Psoas muscle (tissue), 8 donors: ENCODE measurements around the gene COPG1. TPM values are rescaled to one million over a fixed set of nuclear protein-coding genes. Genes with fewer than 3 reads are reported as not detected.
A peak's percentile ranks its signal among the peaks of the same experiment; 100 is the strongest.

Experiments used
- ATAC-seq, 4 donors: fragments of 200-7000 bp; cut with Tn5 transposase; one replicate each; pipeline ENCODE4 v1.9.1; 2020; ENCODE audit warnings: moderate library complexity in 3 of 4, mild to moderate bottlenecking in 2 of 4
- DNase-seq, 2 donors: peaks; one replicate each; pipeline ENCODE4 v3.0.0-alpha.2; 2020
- H3K27ac ChIP-seq: fragments of 200-600 bp; one replicate; pipeline ENCODE4 v1.8.0; 2022
- H3K27me3 ChIP-seq, 3 donors: fragments of 200-600 bp in 1 of 3; one replicate each; pipeline versions ENCODE4 v1.6.1 to v1.8.0; 2013 to 2022; ENCODE audit warnings: low read length in 2 of 3, mild to moderate bottlenecking in 2 of 3, moderate library complexity in 1 of 3; ENCODE audit not compliant: insufficient read depth in 3 of 3
- H3K36me3 ChIP-seq, 2 donors: fragments of 200-600 bp in 1 of 2; one replicate each; pipeline versions ENCODE4 v1.6.1 to v1.8.0; 2013 to 2022; ENCODE audit warnings: low read depth in 1 of 2, mild to moderate bottlenecking in 1 of 2, moderate library complexity in 1 of 2; ENCODE audit not compliant: insufficient read depth in 1 of 2
- H3K4me1 ChIP-seq: fragments of 200-600 bp; one replicate; pipeline ENCODE4 v1.8.0; 2022
- H3K4me3 ChIP-seq: fragments of 200-600 bp; one replicate; pipeline ENCODE4 v1.8.0; 2022; ENCODE audit warnings: mild to moderate bottlenecking
- H3K9me3 ChIP-seq: fragments of 200-600 bp; one replicate; pipeline ENCODE4 v1.8.0; 2022
- CTCF ChIP-seq: fragments of 200-600 bp; IDR thresholded peaks from one replicate; pipeline ENCODE4 v1.8.0; 2022; ENCODE audit warnings: antibody characterized with exemption
- WGBS, 3 donors: extraction: QIAGEN DNeasy Blood & Tissue Kit; methylation state at CpG; one replicate each; pipeline versions ENCODE4 v1.1.6 to v1.1.7; 2013; 5-methylcytosine and 5-hydroxymethylcytosine counted together
- intact Hi-C, 2 donors: fragments of 100-400 bp; cut with DNase I; formaldehyde crosslinking; loops; one replicate each; pipeline versions ENCODE4 v1.11.0 to v1.14.2; 2022
- polyA plus RNA-seq, 3 donors: library from polyadenylated mRNA; stranded (reverse); fragments of 200-250 nt; gene quantifications; one replicate each; pipeline ENCODE4 v1.2.3, GENCODE V29; 2013
- total RNA-seq, 4 donors: library from RNA; stranded (reverse); fragmentation: NEBNext Ultra II Directional in 2 of 4; extraction: Animal tissue kit (Norgen Biotek cat#: 25700) in 2 of 4; gene quantifications; one replicate each; pipeline versions ENCODE4 v1.2.1 to v1.2.4, GENCODE V29; 2021 to 2023
- donor health status: healthy with polysubstance abuse.
- donor health status: DM: no; HTN: no; CAD: no; lungs with moderate emphysema.
- donor health status: Bipolar disorder and iron deficiency.
- donor health status: healthy.
- donor health status: DM: yes; HTN: yes; CAD: no.
- donor health status: DM: no; HTN: no; CAD: no.
- donor health status: DM: no; HTN: no; CAD: no.
- donor health status: DM: yes; HTN: yes; CAD: no.

COPG1 gene
- total and polyA plus RNA-seq, 7 donors: 58.4 to 96.1 (median 66.9) TPM

GRCh38 chr3:129235344-129235917 lies 14.0 kb upstream of the COPG1 start:
- DNase-seq: no peak
- Histone ChIP-seq H3K27ac (no peak overlapping the region), H3K4me1 (peaks cover 2% of the 10 kb centered on the region), H3K9me3 (no peaks in the 10 kb centered on the region), H3K4me3 (no peak overlapping the region), H3K36me3 (no peaks in the 10 kb centered on the region), H3K27me3 (no peaks in the 10 kb centered on the region)
- intact Hi-C loops: no loop called here
- no peak for ATAC-seq
- no peak for TF ChIP-seq CTCF
- 86 to 93% (median 87%) methylated on average over 4 of the region's 4 CpGs for WGBS, 3 donors

- peaks cover 0 to 3% of the 10 kb centered on the region in 2 donors for H3K36me3 ChIP-seq
- H3K27me3 ChIP-seq: no peaks in the 10 kb centered on the region
- DNase-seq (no peak), ATAC-seq (peak in 3 of 4 donors; percentile 30 to 50 (median 34))
- intact Hi-C loops: no loop called here
- 83 to 86% (median 86%) methylated on average over 8 of the region's 8 CpGs for WGBS, 3 donors
- no peak overlapping the region for H3K27ac ChIP-seq
- no peaks in the 10 kb centered on the region for H3K9me3 ChIP-seq
- no peak overlapping the region for H3K4me3 ChIP-seq
- TF ChIP-seq CTCF: no peak
- H3K4me1 ChIP-seq: no peaks in the 10 kb centered on the region
These were observed 10.3 kb upstream of the COPG1 start for GRCh38 chr3:129238945-129239705.

GRCh38 chr3:129239991-129240390 lies 9.4 kb upstream of the COPG1 start:
- no peaks in the 10 kb centered on the region for H3K4me1 ChIP-seq
- no peak overlapping the region for H3K27ac ChIP-seq
- H3K4me3 ChIP-seq: no peak overlapping the region
- H3K36me3 ChIP-seq: peaks cover 0 to 3% of the 10 kb centered on the region in 2 donors
- no peaks in the 10 kb centered on the region for H3K9me3 ChIP-seq
- TF ChIP-seq CTCF: no peak
- no peak for DNase-seq
- intact Hi-C loops: loop anchor here in 1 of 2 donors (10.0 kb wide), 1 partner anchor 265 kb away; no protein-coding TSS in a partner anchor
- H3K27me3 ChIP-seq: no peaks in the 10 kb centered on the region
- 52 to 64% (median 53%) methylated on average over 6 of the region's 6 CpGs for WGBS, 3 donors
- ATAC-seq: no peak

- Histone ChIP-seq H3K27ac (no peak overlapping the region), H3K9me3 (no peaks in the 10 kb centered on the region), H3K4me3 (no peak overlapping the region), H3K36me3 (peaks cover 0 to 3% of the 10 kb centered on the region in 2 donors), H3K27me3 (no peaks in the 10 kb centered on the region), H3K4me1 (peaks cover 4% of the 10 kb centered on the region)
- DNase-seq (no peak), ATAC-seq (peak in 1 of 4 donors; percentile 45)
- 42 to 51% (median 42%) methylated on average over 3 of the region's 3 CpGs for WGBS, 3 donors
- TF ChIP-seq CTCF: no peak
- intact Hi-C loops: loop anchor here in 1 of 2 donors (10.0 kb wide), 1 partner anchor 266 kb away; no protein-coding TSS in a partner anchor
These were observed 9.0 kb upstream of the COPG1 start for GRCh38 chr3:129240436-129240835.
